GM10248 (cell line): Measurements from ENCODE around the gene LYRM1.
"Not testable (repeated sequence)": the region's sequence is repeated elsewhere in the genome, so short reads cannot be mapped to it uniquely, and the experiment has no call there.

Experiments
- CTCF ChIA-PET: fragments of 300-600 bp; sonication (Branson Sonifier 250); formaldehyde crosslinking; extraction: SDS; loops from one replicate; lab custom pipeline; 2021; ENCODE audit warnings: antibody characterized with exemption; lab: Yijun Ruan, JAX
- POLR2A ChIA-PET: fragments of 350-650 bp; sonication (Branson Sonifier 250); formaldehyde crosslinking; extraction: SDS; loops from one replicate; lab custom pipeline; 2020; ENCODE audit warnings: antibody characterized with exemption; lab: Yijun Ruan, JAX
- DNase-seq: peaks from one replicate; pipeline ENCODE4 v3.0.0; 2012; ENCODE audit errors: extremely low spot score
- CTCF ChIP-seq: IDR thresholded peaks from 2 replicates; pipeline ENCODE4 v1.5.1; 2012; ENCODE audit warnings: mild to moderate bottlenecking, low read depth; ENCODE audit errors: extremely low read depth, missing control alignments, control extremely low read depth

The LYRM1 gene

GRCh38 chr16:20854963-20855362 lies 45.6 kb upstream of the LYRM1 start:
- no peak for TF ChIP-seq CTCF
- ChIA-PET CTCF (interaction anchor here (1.4 kb wide), 1 partner anchor 12 kb away, joined by 4 read pairs; no protein-coding TSS in a partner anchor), POLR2A (no interaction called here)
- DNase-seq, result no peak

GRCh38 chr16:20857281-20857680 lies 43.3 kb upstream of the LYRM1 start:
- no peak for DNase-seq
- ChIA-PET CTCF (interaction anchor here (1.4 to 1.7 kb wide), 2 partner anchors 9 to 10 kb away, joined by 4 read pairs; no protein-coding TSS in a partner anchor), POLR2A (no interaction called here)
- no peak for TF ChIP-seq CTCF

GRCh38 chr16:20859229-20859628 lies 41.3 kb upstream of the LYRM1 start:
- no peak for DNase-seq
- ChIA-PET POLR2A (no interaction called here), CTCF (no interaction called here)
- TF ChIP-seq CTCF, result no peak

GRCh38 chr16:20859699-20860098 lies 40.9 kb upstream of the LYRM1 start:
- POLR2A ChIA-PET, result no interaction called here
- CTCF ChIA-PET, result no interaction called here
- DNase-seq, result no peak
- no peak for TF ChIP-seq CTCF

DNA sequence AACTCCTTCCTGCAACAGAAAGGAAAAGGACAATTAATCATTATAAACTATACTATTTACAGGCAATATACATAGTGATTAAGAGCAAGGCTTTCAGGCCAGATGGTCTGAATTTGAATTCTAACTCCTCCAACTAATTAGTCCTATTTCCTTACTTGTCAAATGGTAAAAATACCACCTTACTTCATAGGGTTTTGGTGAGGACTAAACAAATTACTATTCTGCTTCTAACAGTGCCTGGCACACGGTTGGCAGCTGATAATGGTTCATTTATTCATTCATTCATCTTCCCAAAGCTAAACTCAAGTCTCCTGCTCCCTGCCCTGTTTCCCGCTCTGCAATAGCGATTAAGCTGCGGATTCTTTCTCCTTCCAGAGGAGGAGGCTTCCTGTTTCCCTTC lies 40.2 kb upstream of the LYRM1 start:
- no peak for TF ChIP-seq CTCF
- POLR2A ChIA-PET, result no interaction called here
- CTCF ChIA-PET, result interaction anchor here (1.0 kb wide), 1 partner anchor 10 kb away, joined by 3 read pairs; no protein-coding TSS in a partner anchor
- DNase-seq, result no peak

DNA sequence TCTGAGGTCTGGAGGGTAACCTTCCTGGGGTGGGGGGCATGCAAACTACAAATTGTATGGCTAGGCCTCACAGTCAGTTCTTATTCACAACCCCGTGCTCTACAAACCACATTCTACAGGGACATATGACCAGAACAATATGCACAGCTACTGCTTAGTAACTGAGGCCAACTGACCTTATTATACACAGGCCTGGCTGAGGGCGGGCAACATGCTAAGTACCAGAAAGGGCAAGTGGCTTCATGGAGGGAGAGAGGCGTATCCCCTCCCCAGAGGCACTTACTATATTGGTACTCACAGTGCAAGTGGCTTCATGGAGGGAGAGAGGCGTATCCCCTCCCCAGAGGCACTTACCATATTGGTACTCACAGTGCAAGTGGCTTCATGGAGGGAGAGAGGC lies 39.6 kb upstream of the LYRM1 start:
- POLR2A ChIA-PET, DNase-seq: not testable (repeated sequence)
- CTCF ChIA-PET, result interaction anchor here (1.0 kb wide), 1 partner anchor 10 kb away, joined by 3 read pairs; no protein-coding TSS in a partner anchor

DNA sequence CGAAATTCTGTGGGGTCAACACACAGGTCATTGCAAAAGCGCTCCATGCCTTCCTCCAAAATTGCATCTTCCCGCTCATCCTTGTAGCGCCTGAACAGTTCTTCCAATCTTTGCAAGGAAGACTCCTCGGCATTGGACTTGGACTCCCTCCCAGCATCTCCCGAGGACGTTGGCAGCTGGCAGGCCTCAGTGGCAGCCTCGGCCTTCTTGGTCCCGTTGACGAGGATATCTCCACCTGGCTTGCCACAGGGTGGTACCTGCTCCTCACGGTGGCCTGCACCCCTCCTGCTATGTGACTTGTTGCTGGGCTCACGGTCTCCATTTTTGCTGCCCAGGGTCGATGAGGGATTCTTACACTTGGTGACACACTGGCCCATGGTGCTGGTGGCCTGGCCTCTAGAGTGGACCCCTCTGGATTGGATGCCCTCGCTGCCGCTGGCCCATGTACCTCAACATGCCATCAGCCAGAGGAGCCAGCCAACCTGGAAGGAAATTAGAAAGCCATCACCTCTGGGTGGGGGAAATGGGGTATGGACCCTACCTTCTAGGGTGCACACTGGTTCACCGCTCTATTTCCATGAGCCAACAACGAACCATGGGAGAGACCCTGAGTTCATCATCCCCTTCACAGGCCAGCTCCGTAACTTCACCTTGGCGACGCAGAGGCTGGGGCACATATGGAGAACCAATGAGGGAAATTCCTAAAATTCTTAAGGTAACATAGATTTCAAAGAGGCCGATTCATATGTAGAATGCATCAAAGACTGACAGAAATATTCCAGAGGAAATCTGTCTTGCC lies 38.2 kb upstream of the LYRM1 start:
- no peak for TF ChIP-seq CTCF
- DNase-seq, result no peak
- POLR2A ChIA-PET, result no interaction called here
- CTCF ChIA-PET, result interaction anchor here (1.1 to 4.7 kb wide), 2 partner anchors 12 to 13 kb away, joined by 5 to 31 read pairs; no protein-coding TSS in a partner anchor

- POLR2A ChIA-PET, DNase-seq: not testable (repeated sequence)
- CTCF ChIA-PET, result interaction anchor here (0.8 to 4.8 kb wide), 4 partner anchors 11 to 34 kb away, joined by 3 to 34 read pairs (median 23); no protein-coding TSS in a partner anchor
These were observed 36.2 kb upstream of the LYRM1 start for GRCh38 chr16:20864376-20864775.
